ENCODE measurements around the gene TRIM63. TPM values are rescaled to one million over a fixed set of nuclear protein-coding genes. Genes with fewer than 3 reads are reported as not detected.

TRIM63 gene
- total RNA-seq, 4 donors from 2014 or later: 0.32 to 1.8 TPM; not detected in 2

DNA sequence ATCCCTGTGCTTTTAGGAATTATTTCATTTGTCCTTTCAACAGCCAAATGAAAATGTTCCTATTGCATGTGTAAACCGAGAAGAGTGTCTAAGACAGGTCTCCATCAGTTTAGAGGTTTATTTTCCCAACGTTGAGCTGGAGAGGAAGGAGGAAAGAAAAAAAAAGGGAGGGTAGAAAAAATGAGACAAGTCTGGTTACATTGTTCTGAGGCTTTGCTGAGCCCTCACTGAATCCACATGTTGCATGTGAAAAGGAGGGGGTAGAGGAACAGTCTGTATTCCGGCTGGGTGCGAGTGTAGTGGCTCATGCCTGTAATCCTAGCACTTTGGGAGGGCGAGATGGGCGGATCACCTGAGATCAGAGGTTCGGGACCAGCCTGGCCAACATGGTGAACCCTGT is 25.0 kb upstream of the TRIM63 start:
- no peak overlapping the region for H3K27ac ChIP-seq
- in situ Hi-C loops (cut with MboI; ENCODE audit: low pct_ligation_motif_present in 1 of 4, low pct_unique_long_range_greater_than_20kb in 1 of 4, low sequenced_read_pairs in 3 of 4) (no loop called here), intact Hi-C loops (cut with DNase I; ENCODE audit: low total_unique reads) (no loop called here)
- TF ChIP-seq POLR2A (IDR thresholded peaks at IDR 0.05) (no peak), EP300 (IDR thresholded peaks at IDR 0.05; ENCODE audit: low read depth) (no peak), POLR2AphosphoS5 (IDR thresholded peaks at IDR 0.05) (no peak), CTCF (IDR thresholded peaks at IDR 0.05) (no peak)
- 67% methylated on average over 7 of the region's 7 CpGs; no CpG with 5 or more reads in 1 of the 2 donors for WGBS, 2 donors (ENCODE audit: low coverage in 1 of 2)
- peaks cover 42% of the 10 kb centered on the region for H3K27me3 ChIP-seq
- H3K36me3 ChIP-seq: no peaks in the 10 kb centered on the region
- H3K4me3 ChIP-seq: no peak overlapping the region
- no peak for DNase-seq
- H3K9me3 ChIP-seq: no peaks in the 10 kb centered on the region
- H3K4me1 ChIP-seq: no peaks in the 10 kb centered on the region

GRCh38 chr1:26090893-26091292 is 23.5 kb upstream of the TRIM63 start:
- in situ Hi-C loops (cut with MboI; ENCODE audit: low pct_ligation_motif_present in 1 of 4, low pct_unique_long_range_greater_than_20kb in 1 of 4, low sequenced_read_pairs in 3 of 4): no loop called here
- peaks cover 42% of the 10 kb centered on the region for H3K27me3 ChIP-seq
- no peak overlapping the region for H3K4me3 ChIP-seq
- no peaks in the 10 kb centered on the region for H3K9me3 ChIP-seq
- no peak overlapping the region for H3K27ac ChIP-seq
- 77 to 87% methylated on average over 3 of the region's 3 CpGs for WGBS, 2 donors (ENCODE audit: low coverage in 1 of 2)
- TF ChIP-seq CTCF (IDR thresholded peaks at IDR 0.05): no peak
- TF ChIP-seq EP300 (IDR thresholded peaks at IDR 0.05; ENCODE audit: low read depth): no peak
- no peak for TF ChIP-seq POLR2A (IDR thresholded peaks at IDR 0.05)
- TF ChIP-seq POLR2AphosphoS5 (IDR thresholded peaks at IDR 0.05): no peak
- intact Hi-C loops (cut with DNase I; ENCODE audit: low total_unique reads): no loop called here
- DNase-seq: no peak
- no peaks in the 10 kb centered on the region for H3K36me3 ChIP-seq
- no peaks in the 10 kb centered on the region for H3K4me1 ChIP-seq

- H3K36me3 ChIP-seq: no peaks in the 10 kb centered on the region
- no peak overlapping the region for H3K4me3 ChIP-seq
- no peak for DNase-seq
- no peaks in the 10 kb centered on the region for H3K9me3 ChIP-seq
- no peaks in the 10 kb centered on the region for H3K4me1 ChIP-seq
- H3K27ac ChIP-seq: no peak overlapping the region
- 90 to 94% methylated on average over 3 of the region's 3 CpGs for WGBS, 2 donors (ENCODE audit: low coverage in 1 of 2)
- in situ Hi-C loops (cut with MboI; ENCODE audit: low pct_ligation_motif_present in 1 of 4, low pct_unique_long_range_greater_than_20kb in 1 of 4, low sequenced_read_pairs in 3 of 4): no loop called here
- peaks cover 51% of the 10 kb centered on the region for H3K27me3 ChIP-seq
- TF ChIP-seq POLR2AphosphoS5 (IDR thresholded peaks at IDR 0.05) (no peak), POLR2A (IDR thresholded peaks at IDR 0.05) (no peak), CTCF (IDR thresholded peaks at IDR 0.05) (no peak), EP300 (IDR thresholded peaks at IDR 0.05; ENCODE audit: low read depth) (no peak)
- intact Hi-C loops (cut with DNase I; ENCODE audit: low total_unique reads): no loop called here
These were observed 21.7 kb upstream of the TRIM63 start for GRCh38 chr1:26089125-26089524.

DNA sequence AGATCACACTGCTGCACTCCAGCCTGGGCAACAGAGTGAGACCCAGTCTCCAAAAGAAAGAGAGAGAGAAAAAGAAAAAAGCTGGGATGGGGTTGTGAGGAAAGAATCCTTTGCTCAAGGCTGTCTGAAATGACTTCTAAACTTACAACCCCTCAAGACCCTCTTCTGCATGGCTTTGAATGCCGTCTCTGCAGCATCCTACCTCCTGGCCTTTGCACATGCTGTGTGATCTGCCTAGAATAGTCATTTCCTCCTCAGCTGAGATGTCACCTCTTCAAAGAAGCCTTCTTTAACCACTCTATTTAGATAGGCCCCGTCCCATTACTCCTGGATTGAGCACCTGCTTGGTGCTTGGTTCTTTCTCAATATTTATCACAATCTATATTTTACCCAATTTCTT is 17.4 kb upstream of the TRIM63 start:
- no peak overlapping the region for H3K4me3 ChIP-seq
- TF ChIP-seq EP300 (IDR thresholded peaks at IDR 0.05; ENCODE audit: low read depth): no peak
- no peak for TF ChIP-seq CTCF (IDR thresholded peaks at IDR 0.05)
- TF ChIP-seq POLR2A (IDR thresholded peaks at IDR 0.05): no peak
- no peak for TF ChIP-seq POLR2AphosphoS5 (IDR thresholded peaks at IDR 0.05)
- no peak for DNase-seq
- H3K27me3 ChIP-seq: peaks cover 21% of the 10 kb centered on the region
- no peaks in the 10 kb centered on the region for H3K36me3 ChIP-seq
- in situ Hi-C loops (cut with MboI; ENCODE audit: low pct_ligation_motif_present in 1 of 4, low pct_unique_long_range_greater_than_20kb in 1 of 4, low sequenced_read_pairs in 3 of 4): no loop called here
- 75 to 83% methylated on average over 2 of the region's 2 CpGs for WGBS, 2 donors (ENCODE audit: low coverage in 1 of 2)
- no peaks in the 10 kb centered on the region for H3K9me3 ChIP-seq
- H3K27ac ChIP-seq: no peak overlapping the region
- H3K4me1 ChIP-seq: no peaks in the 10 kb centered on the region
- intact Hi-C loops (cut with DNase I; ENCODE audit: low total_unique reads): no loop called here
